NCI-H2171 treated with DMSO at 0.1 percent for 48 hours (cell line): ENCODE measurements around the gene ARHGAP19.

ENCODE experiments used
- DNase-seq: peaks from one replicate; lab custom pipeline; 2025; lab: John Stamatoyannopoulos, UW

Gene ARHGAP19

DNA sequence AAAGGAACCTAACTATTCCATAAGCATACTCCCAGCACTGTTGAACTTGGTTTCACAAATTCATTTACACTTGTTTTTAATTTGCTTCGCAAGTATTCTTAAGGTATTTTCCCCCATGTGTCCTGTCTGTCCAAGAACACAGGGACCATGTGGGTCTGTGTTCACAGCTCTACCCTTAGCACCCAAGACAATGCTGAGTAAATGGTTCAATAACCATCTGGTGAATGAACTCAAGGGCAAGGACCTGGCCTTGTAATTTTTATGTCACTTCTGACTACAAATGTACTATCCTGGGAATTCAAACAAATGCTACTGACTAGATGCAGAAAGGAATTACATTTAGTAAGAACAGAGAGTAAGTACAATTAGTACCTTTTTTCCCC is 63.7 kb downstream of the ARHGAP19 start:
- DNase-seq = no peak

- no peak for DNase-seq
Observed at GRCh38 chr10:97228130-97228774, 64.2 kb downstream of the ARHGAP19 start.

DNA sequence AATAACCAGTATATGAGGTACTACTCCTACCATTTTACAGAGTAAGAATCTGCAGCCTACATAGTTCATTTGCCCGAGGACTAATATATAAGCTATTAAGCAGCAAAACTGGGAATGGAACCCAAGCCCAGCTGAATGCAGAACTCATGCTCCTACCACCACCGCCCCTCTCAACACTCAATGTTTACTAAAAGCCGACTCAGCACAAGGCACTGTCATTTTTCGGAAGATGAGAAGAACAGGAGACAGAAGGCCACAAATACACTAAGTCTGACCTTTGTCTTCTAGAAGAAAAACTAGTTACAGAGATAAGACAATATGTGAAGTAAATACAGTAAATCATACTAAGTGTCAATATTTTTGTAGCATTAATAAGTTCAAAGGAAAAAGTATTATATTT is 66.0 kb downstream of the ARHGAP19 start:
- no peak for DNase-seq

GRCh38 chr10:97224483-97225435 is 67.7 kb downstream of the ARHGAP19 start:
- DNase-seq = no peak

DNA sequence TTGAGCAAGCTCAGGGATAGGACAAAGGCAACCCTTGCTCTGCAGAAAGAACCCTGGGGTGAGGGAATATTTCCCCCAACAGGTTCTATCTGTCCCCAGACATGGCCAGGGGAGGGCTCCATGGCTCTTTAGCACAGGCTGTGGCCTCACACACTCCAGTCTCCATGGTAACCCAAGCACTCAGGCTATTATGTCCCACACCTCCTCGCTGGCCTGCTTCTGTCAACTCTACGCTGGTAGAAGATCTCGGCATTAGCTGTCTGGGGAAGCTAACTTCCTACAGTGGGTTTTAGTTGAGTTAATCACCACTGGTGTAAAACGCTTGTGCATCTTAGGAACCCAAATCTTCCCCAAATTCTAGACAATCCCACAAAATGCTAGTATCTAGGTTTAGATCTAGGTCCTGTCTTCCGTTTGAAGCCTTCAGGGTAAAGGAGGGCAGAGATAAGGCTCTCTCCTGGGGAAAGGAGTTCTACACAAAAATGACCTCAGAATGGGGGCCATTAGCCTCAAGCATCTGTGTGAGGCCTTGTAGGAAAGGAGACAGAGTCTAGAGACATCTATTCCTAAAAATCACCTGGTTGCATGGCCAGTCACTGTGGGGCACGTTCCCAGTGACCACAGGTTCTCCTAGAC is 70.0 kb downstream of the ARHGAP19 start:
- DNase-seq = no peak

GRCh38 chr10:97220355-97220754 is 72.1 kb downstream of the ARHGAP19 start:
- no peak for DNase-seq

DNA sequence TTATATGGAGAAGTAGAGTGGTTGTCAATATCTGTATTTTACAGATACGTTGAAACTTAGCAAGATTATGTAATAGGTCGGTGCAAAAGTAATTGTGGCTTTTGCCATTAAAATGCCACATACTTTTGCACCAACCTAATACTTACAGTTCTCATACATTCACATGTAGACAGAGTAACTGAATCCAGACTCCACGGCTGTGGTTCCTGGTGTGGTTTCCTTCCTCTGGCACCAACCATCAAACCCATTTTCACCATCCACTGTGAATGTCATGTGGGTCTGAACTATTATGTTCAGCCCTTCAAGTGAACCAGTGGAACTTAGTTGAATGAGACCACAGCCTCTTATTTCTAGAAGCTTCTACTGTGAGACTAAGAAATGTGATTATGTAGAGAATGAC is 75.1 kb downstream of the ARHGAP19 start:
- no peak for DNase-seq

DNA sequence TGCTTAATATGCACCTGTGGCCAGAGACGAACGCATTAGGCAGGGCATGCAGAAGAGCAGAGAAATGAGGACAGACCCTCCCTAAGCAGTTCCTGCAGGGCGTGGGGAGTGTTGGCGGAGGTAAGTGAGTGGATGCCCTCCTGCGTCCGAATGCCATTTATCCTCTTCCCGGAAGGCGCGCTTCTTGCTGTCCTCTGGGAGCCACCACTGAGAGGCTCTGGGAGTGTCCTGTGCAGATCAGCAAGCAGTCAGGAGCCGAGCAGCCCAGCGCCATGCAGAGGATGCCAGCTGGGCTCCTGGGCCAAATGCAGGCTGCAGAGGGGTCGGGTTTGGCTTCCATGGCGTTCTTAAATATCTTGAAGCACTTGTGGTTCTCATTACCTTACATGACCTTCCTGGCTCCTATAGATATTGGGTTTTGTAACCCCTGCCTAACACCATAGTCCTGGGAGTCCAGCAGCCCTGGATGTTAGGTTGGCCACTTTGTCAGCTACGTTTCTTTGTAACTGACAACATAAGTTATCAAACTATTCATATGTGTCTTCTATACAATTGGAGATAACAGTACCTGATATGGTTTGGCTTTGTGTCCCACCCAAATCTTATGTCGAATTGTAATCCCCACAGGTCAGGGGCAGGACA is 76.7 kb downstream of the ARHGAP19 start:
- DNase-seq = no peak

DNA sequence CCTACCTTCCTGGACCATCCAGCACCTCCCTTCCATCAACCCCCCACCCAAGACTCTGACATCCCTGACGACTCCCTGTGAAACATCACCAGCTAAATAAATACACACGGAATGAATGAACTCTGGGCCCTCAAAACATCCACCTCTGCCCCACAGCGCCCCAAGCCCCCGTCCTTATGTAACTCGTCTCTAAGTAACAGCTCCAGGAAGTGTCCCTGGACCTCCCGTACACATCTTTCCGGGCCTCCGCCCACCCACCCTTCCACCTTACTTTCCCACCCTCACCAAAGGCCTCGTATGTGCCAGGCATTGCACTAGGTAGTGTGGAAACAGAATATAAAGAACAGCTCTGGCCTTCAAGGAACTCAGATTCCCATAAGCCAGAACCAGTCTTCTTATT is 79.0 kb downstream of the ARHGAP19 start:
- DNase-seq = no peak

DNA sequence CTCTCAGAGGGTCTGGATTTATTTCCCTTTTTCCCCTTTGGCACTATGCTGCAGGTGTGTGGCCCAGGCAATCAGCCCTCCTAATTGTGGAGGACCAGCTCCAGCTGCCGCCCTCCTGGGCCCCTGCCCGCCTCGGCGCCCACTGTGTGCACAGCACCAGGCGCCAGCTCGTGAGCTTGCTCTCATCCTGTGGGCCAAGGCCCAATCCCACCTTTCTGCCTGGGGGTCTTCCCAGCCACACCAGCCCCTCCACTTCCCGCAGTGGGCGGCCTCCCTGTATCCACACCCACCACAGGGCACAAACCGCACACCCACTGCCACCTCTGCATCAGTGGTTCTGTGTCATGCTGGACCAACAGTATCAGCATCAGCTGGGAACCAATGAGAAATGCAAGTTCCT is 81.2 kb downstream of the ARHGAP19 start:
- no peak for DNase-seq

DNA sequence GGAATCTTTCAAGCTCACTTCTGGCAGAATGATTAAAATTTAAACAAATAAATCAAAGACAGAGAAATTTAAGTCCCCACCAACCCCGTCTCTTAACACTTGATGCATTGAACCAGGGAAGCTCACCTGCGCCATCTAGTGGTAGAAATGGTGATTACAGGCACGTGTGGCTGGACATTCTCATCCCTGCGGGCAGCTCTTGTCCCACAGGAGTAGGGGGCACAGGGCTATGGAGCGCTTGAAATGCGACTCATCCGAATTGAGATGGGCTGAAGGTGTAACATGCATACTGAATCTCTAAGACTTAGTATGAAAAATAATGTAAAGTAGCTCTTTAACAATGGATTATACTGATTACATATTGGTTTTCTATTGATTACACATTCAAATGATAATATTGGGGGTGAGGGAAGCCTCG is 81.9 kb downstream of the ARHGAP19 start:
- peak; percentile 57 for DNase-seq

- DNase-seq = peak; percentile 75
Observed at GRCh38 chr10:97207756-97208346, 84.6 kb downstream of the ARHGAP19 start.

DNA sequence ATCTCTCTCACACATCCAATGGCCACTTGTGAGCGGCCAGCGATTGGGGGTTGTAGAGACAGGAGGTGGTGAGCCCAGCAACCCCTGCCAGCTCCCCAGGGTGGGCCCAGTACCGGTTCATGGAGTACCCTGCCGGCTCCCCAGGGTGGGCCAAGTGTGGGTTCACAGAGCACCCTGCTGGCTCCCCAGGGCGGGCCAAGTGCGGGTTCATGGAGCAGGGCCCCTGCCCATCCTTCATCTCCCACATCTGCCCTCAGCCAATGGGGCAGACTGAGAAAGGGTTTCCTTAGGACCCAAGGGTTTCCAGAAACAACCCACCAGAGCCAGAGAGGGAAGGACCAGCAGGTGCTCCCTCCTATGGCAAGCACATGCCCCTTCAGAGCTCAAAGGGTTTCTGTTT is 85.3 kb downstream of the ARHGAP19 start:
- DNase-seq = no peak

GRCh38 chr10:97204826-97205679 is 87.4 kb downstream of the ARHGAP19 start:
- DNase-seq = no peak

- no peak for DNase-seq
Observed at GRCh38 chr10:97203220-97203619, 89.2 kb downstream of the ARHGAP19 start.

- no peak for DNase-seq
Observed at GRCh38 chr10:97200616-97201015, 91.8 kb downstream of the ARHGAP19 start.

DNA sequence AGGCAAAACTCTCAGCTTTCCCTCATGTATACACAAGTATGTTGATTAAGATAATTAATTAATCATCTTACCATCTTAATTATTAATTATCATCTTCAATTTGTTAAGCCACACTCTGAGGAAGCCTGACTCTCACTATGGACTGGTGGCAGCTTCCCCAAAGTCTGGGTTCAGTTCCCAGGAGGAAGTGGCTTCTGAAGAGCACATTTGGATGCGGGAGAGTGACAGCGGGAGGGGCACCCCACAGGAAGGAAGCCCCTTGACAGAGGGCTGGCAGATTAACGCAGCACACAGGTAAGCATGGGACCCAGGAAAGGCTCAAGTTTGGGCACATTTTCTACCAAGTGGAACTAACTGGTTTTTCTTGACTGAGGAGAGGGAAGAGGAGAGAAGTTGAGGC is 93.3 kb downstream of the ARHGAP19 start:
- no peak for DNase-seq

- no peak for DNase-seq
Observed at GRCh38 chr10:97197030-97197500, 95.4 kb downstream of the ARHGAP19 start.

DNA sequence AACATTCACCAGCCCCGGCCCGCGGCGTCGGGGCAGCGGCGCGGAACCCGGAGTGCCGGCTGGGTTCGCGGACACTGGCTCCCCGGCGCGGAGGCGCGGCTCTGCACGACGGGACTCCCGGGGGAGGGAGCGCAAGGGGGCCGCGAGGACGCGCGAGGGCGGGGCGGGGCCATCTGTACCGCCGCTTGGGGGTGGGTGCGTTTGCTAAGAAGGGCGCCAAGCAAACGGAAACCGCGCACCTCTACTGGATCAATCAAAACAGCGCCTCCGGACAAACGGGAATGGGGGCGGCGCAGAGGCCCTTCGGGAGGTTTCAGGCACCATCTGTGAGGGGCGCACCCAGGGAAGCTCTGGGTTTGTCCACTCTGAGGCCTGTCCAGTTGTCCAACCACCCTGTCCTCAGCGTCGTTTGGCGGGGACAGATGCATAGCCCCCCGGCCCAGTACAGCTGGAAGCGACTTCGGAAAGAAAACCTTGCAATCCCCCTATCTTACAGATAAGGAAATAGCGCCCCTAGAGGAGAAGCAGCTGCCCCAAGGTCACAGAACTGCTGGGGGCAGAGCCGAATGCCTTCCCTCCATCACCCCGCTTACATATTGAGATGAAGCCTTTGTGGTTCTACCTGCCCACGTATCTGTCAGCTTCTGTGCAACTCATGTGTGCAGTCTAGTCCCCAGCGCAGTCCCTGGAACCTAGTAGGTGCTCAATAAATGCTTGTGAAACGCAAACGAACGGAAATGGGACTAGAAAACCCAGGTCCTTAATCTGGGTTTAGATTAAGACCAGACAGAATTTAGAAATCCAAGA is 96.0 kb downstream of the ARHGAP19 start:
- DNase-seq = peak; percentile 71

GRCh38 chr10:97195706-97196222 is 96.7 kb downstream of the ARHGAP19 start:
- peak; percentile 44 for DNase-seq
